ENCODE results near the gene PTPRT.

DNA sequence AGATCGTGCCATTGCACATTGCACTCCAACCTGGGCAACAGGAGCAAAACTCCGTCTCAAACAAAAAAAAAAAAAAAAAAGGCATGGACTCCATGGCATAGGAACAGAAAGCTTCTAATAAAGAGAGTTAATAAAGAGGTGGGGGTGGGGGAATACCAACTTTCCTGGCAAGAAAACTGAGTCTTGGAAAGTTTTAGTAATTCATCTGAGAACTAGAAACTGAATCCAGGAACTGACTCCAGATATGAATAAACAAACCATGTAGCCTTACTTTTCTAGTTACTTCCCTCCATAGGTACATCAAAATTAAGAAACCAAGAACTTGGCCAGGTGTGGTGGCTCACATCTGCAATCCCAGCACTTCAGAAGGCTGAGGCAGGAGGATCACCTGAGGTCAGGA is 38.5 kb downstream of the PTPRT start:
- TF ChIP-seq POLR2AphosphoS5 (IDR thresholded peaks at IDR 0.05; ENCODE audit: low read depth, low read length) (no peak), POLR2A (IDR thresholded peaks at IDR 0.05; ENCODE audit: low read depth, low read length) (no peak), TAF1 (IDR thresholded peaks at IDR 0.05; ENCODE audit: borderline replicate concordance, low read depth, low read length) (no peak)

Data from GM12892 (cell line).